Liver (tissue), 9 donors: ENCODE data around the gene LRRTM3. TPM values are rescaled to one million over a fixed set of nuclear protein-coding genes. Genes with fewer than 3 reads are reported as not detected.

Source experiments
- DNase-seq: peaks from one replicate; pipeline ENCODE4 v3.0.0-alpha.2; 2017; ENCODE audit warnings: low spot score
- H3K27ac ChIP-seq, 2 donors: one replicate each; pipeline ENCODE4 v1.7.0; 2013; ENCODE audit warnings: inconsistent platforms in 2 of 2, low read length in 2 of 2, control low read depth in 1 of 2, low read depth in 1 of 2, mild to moderate bottlenecking in 1 of 2
- H3K27me3 ChIP-seq, 4 donors: one replicate each; pipeline versions ENCODE4 v1.6.1 to v1.7.0; 2013; ENCODE audit warnings: low read length in 3 of 4, inconsistent platforms in 1 of 4, mild to moderate bottlenecking in 1 of 4, moderate library complexity in 1 of 4; ENCODE audit not compliant: control insufficient read depth in 4 of 4, insufficient read depth in 4 of 4
- H3K36me3 ChIP-seq, 4 donors: one replicate each; pipeline versions ENCODE4 v1.6.1 to v1.7.0; 2013; ENCODE audit warnings: low read length in 3 of 4, mild to moderate bottlenecking in 3 of 4, low read depth in 1 of 4, moderate library complexity in 1 of 4; ENCODE audit not compliant: control insufficient read depth in 4 of 4, insufficient read depth in 3 of 4
- H3K4me1 ChIP-seq, 4 donors: one replicate each; pipeline versions ENCODE4 v1.6.1 to v1.7.0; 2013; ENCODE audit warnings: low read length in 3 of 4, mild to moderate bottlenecking in 3 of 4, moderate library complexity in 1 of 4; ENCODE audit not compliant: control insufficient read depth in 4 of 4, insufficient read depth in 4 of 4
- H3K4me3 ChIP-seq, 3 donors: one replicate each; pipeline versions ENCODE4 v1.6.1 to v1.7.0; 2013; ENCODE audit warnings: low read length in 3 of 3, control low read depth in 1 of 3, low read depth in 1 of 3, mild to moderate bottlenecking in 1 of 3
- H3K9ac ChIP-seq, 2 donors: one replicate each; pipeline ENCODE4 v1.7.0; 2013; ENCODE audit warnings: low read length in 2 of 2, mild to moderate bottlenecking in 2 of 2, moderate library complexity in 2 of 2, control low read depth in 1 of 2, low read depth in 1 of 2
- H3K9me3 ChIP-seq, 4 donors: one replicate each; pipeline versions ENCODE4 v1.6.1 to v1.7.0; 2013; ENCODE audit warnings: low read length in 3 of 4; ENCODE audit not compliant: control insufficient read depth in 4 of 4
- EGR1 ChIP-seq, 2 donors: IDR thresholded peaks; 2 replicates each; pipeline ENCODE4 v1.6.1; 2016 to 2018; ENCODE audit warnings: antibody characterized with exemption in 2 of 2, low read depth in 2 of 2
- FOXA1 ChIP-seq: IDR thresholded peaks from 2 replicates; pipeline ENCODE4 v1.6.1; 2016; ENCODE audit warnings: antibody characterized with exemption
- FOXA2 ChIP-seq: IDR thresholded peaks from 2 replicates; pipeline ENCODE4 v1.6.1; 2016; ENCODE audit warnings: antibody characterized with exemption
- GABPA ChIP-seq, 2 donors: IDR thresholded peaks in 1 of 2; conservative IDR thresholded peaks in 1 of 2; 2 replicates each; pipeline ENCODE4 v1.6.1; 2016; ENCODE audit warnings: antibody characterized with exemption in 2 of 2, mild to moderate bottlenecking in 1 of 2, moderate library complexity in 1 of 2
- HNF4A ChIP-seq, 2 donors: conservative IDR thresholded peaks; 2 replicates each; pipeline ENCODE4 v1.6.1; 2016; ENCODE audit warnings: antibody characterized with exemption in 2 of 2, mild to moderate bottlenecking in 2 of 2
- HNF4G ChIP-seq: IDR thresholded peaks from 2 replicates; pipeline ENCODE4 v1.6.1; 2016; ENCODE audit warnings: antibody characterized with exemption
- JUND ChIP-seq, 2 donors: IDR thresholded peaks; 2 replicates each; pipeline ENCODE4 v1.6.1; 2016; ENCODE audit warnings: antibody characterized with exemption in 2 of 2
- NR2F2 ChIP-seq: IDR thresholded peaks from 2 replicates; pipeline ENCODE4 v1.6.1; 2016; ENCODE audit warnings: antibody characterized with exemption
- RAD21 ChIP-seq, 2 donors: IDR thresholded peaks; 2 replicates each; pipeline ENCODE4 v1.6.1; 2016; ENCODE audit warnings: antibody characterized with exemption in 2 of 2, mild to moderate bottlenecking in 2 of 2
- RXRA ChIP-seq, 2 donors: IDR thresholded peaks; 2 replicates each; pipeline ENCODE4 v1.6.1; 2017 to 2018; ENCODE audit warnings: antibody characterized with exemption in 2 of 2, mild to moderate bottlenecking in 1 of 2
- TAF1 ChIP-seq: conservative IDR thresholded peaks from 2 replicates; pipeline ENCODE4 v1.6.1; 2016; ENCODE audit warnings: antibody characterized with exemption, mild to moderate bottlenecking
- YY1 ChIP-seq: IDR thresholded peaks from 2 replicates; pipeline ENCODE4 v1.6.1; 2016; ENCODE audit warnings: antibody characterized with exemption, mild to moderate bottlenecking
- WGBS: extraction: QIAGEN DNeasy Blood & Tissue Kit; methylation state at CpG from one replicate; pipeline ENCODE4 v1.1.7; 2013; 5-methylcytosine and 5-hydroxymethylcytosine counted together
- polyA plus RNA-seq, 2 donors: library from polyadenylated mRNA; stranded (reverse) in 1 of 2; unstranded in 1 of 2; fragments of 200-250 nt in 1 of 2; fragments of >200 nt in 1 of 2; fragmentation: Nextera tagmentation in 1 of 2; extraction: Ambion mirVana in 1 of 2; gene quantifications; one replicate each; pipeline versions ENCODE4 v1.2.1 to v1.2.3, GENCODE V29; 2013 to 2015
- total RNA-seq, 2 donors: library from RNA; depleted of rRNA; stranded (reverse); fragments of >200 nt; gene quantifications; one replicate each; pipeline ENCODE4 v1.2.3, GENCODE V29; 2014
- TF ChIP-seq, protein P1 (sequence below): IDR thresholded peaks from 2 replicates; pipeline ENCODE4 v1.6.1; 2016; ENCODE audit warnings: antibody characterized with exemption
- TF ChIP-seq, protein P2 (sequence below): IDR thresholded peaks from 2 replicates; pipeline ENCODE4 v1.6.1; 2016; ENCODE audit warnings: antibody characterized with exemption
- TF ChIP-seq, protein P3 (sequence below): fragments of 150-350 bp; IDR thresholded peaks from 2 replicates; pipeline ENCODE4 v1.5.1; 2017; ENCODE audit warnings: improper control_type of control experiment, low read depth, low read length; ENCODE audit not compliant: missing input control
- TF ChIP-seq, protein P4 (sequence below): IDR thresholded peaks from 2 replicates; pipeline ENCODE4 v1.6.1; 2016; ENCODE audit warnings: antibody characterized with exemption
- TF ChIP-seq, protein P5 (sequence below): IDR thresholded peaks from 2 replicates; pipeline ENCODE4 v1.6.1; 2016; ENCODE audit warnings: antibody characterized with exemption, mild to moderate bottlenecking
- donor health status: healthy.
- donor health status: healthy.
- donor health status: healthy.
- donor health status: healthy.
- donor health status: healthy.

Gene LRRTM3
- total and polyA plus RNA-seq, 4 donors = 0.67 TPM; not detected in 3

DNA sequence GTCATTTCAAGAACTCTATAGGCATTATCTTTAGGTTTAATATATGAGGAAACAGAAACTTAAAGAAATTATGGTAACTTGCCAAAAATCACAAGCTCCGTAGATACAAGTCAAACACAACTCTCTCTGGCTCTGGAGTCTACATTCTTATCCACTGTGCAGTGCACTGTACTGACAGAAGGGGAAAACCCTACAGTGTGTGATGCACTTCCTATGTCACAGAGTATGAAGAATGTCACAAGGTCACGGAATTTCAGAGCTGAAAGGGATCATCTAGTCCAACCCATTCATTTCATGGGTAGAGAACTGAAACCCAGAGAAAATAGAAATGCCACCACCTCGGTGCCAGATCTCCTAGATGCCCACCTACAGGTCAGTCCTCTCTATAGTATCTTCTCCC, 86.1 kb downstream of the LRRTM3 start:
- Histone ChIP-seq H3K9me3 (no peaks in the 10 kb centered on the region), H3K36me3 (no peaks in the 10 kb centered on the region), H3K9ac (no peak overlapping the region), H3K27ac (no peak overlapping the region), H3K4me3 (no peak overlapping the region), H3K27me3 (no peaks in the 10 kb centered on the region), H3K4me1 (no peaks in the 10 kb centered on the region)
- no peak for TF ChIP-seq JUND (IDR thresholded peaks at IDR 0.05)
- TF ChIP-seq, protein P1, sequence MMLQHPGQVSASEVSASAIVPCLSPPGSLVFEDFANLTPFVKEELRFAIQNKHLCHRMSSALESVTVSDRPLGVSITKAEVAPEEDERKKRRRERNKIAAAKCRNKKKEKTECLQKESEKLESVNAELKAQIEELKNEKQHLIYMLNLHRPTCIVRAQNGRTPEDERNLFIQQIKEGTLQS = no peak
- TF ChIP-seq, protein P2, sequence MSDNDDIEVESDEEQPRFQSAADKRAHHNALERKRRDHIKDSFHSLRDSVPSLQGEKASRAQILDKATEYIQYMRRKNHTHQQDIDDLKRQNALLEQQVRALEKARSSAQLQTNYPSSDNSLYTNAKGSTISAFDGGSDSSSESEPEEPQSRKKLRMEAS = no peak
- no peak for TF ChIP-seq FOXA2
- TF ChIP-seq RAD21 (IDR thresholded peaks at IDR 0.05) = no peak
- TF ChIP-seq TAF1 = no peak
- no peak for TF ChIP-seq GABPA (IDR thresholded peaks at IDR 0.05 in 1 of 2, conservative IDR thresholded peaks at IDR 0.05 in 1 of 2)
- TF ChIP-seq, protein P3, sequence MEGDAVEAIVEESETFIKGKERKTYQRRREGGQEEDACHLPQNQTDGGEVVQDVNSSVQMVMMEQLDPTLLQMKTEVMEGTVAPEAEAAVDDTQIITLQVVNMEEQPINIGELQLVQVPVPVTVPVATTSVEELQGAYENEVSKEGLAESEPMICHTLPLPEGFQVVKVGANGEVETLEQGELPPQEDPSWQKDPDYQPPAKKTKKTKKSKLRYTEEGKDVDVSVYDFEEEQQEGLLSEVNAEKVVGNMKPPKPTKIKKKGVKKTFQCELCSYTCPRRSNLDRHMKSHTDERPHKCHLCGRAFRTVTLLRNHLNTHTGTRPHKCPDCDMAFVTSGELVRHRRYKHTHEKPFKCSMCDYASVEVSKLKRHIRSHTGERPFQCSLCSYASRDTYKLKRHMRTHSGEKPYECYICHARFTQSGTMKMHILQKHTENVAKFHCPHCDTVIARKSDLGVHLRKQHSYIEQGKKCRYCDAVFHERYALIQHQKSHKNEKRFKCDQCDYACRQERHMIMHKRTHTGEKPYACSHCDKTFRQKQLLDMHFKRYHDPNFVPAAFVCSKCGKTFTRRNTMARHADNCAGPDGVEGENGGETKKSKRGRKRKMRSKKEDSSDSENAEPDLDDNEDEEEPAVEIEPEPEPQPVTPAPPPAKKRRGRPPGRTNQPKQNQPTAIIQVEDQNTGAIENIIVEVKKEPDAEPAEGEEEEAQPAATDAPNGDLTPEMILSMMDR = no peak
- no peak for TF ChIP-seq YY1
- TF ChIP-seq RXRA (IDR thresholded peaks at IDR 0.05) = no peak
- no peak for TF ChIP-seq EGR1 (IDR thresholded peaks at IDR 0.05; ENCODE audit: low read depth in 2 of 2)
- TF ChIP-seq HNF4G = no peak
- TF ChIP-seq, protein P4, sequence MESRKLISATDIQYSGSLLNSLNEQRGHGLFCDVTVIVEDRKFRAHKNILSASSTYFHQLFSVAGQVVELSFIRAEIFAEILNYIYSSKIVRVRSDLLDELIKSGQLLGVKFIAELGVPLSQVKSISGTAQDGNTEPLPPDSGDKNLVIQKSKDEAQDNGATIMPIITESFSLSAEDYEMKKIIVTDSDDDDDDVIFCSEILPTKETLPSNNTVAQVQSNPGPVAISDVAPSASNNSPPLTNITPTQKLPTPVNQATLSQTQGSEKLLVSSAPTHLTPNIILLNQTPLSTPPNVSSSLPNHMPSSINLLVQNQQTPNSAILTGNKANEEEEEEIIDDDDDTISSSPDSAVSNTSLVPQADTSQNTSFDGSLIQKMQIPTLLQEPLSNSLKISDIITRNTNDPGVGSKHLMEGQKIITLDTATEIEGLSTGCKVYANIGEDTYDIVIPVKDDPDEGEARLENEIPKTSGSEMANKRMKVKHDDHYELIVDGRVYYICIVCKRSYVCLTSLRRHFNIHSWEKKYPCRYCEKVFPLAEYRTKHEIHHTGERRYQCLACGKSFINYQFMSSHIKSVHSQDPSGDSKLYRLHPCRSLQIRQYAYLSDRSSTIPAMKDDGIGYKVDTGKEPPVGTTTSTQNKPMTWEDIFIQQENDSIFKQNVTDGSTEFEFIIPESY = no peak
- TF ChIP-seq NR2F2 = no peak
- no peak for DNase-seq
- 89% methylated on average over 3 of the region's 3 CpGs for WGBS

DNA sequence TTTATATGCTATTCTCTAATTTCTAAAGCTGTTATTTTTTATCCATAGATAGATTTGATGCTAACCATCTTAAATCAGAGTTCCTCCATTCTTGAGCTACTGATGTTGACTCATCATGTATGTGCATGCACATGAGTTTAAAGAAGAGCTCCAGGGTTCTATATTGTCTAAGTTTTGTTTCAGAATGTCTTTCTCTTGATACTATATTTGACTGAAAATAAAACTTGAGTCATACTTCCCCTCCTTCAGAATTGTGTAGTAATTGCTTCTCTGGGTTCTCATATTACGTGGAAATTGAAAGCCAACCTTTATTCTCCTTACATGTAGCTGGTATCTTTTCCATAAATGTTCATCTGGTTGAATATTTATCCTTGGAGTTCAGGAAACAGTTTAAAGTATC, 89.4 kb downstream of the LRRTM3 start:
- WGBS = 85% methylated on average over 1 of the region's 1 CpG

More for the DNA sequence above, 89.4 kb downstream of the LRRTM3 start:
- TF ChIP-seq, protein P3 = no peak
- TF ChIP-seq JUND (IDR thresholded peaks at IDR 0.05) = no peak
- no peak for TF ChIP-seq FOXA2
- TF ChIP-seq, protein P5, sequence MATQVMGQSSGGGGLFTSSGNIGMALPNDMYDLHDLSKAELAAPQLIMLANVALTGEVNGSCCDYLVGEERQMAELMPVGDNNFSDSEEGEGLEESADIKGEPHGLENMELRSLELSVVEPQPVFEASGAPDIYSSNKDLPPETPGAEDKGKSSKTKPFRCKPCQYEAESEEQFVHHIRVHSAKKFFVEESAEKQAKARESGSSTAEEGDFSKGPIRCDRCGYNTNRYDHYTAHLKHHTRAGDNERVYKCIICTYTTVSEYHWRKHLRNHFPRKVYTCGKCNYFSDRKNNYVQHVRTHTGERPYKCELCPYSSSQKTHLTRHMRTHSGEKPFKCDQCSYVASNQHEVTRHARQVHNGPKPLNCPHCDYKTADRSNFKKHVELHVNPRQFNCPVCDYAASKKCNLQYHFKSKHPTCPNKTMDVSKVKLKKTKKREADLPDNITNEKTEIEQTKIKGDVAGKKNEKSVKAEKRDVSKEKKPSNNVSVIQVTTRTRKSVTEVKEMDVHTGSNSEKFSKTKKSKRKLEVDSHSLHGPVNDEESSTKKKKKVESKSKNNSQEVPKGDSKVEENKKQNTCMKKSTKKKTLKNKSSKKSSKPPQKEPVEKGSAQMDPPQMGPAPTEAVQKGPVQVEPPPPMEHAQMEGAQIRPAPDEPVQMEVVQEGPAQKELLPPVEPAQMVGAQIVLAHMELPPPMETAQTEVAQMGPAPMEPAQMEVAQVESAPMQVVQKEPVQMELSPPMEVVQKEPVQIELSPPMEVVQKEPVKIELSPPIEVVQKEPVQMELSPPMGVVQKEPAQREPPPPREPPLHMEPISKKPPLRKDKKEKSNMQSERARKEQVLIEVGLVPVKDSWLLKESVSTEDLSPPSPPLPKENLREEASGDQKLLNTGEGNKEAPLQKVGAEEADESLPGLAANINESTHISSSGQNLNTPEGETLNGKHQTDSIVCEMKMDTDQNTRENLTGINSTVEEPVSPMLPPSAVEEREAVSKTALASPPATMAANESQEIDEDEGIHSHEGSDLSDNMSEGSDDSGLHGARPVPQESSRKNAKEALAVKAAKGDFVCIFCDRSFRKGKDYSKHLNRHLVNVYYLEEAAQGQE = no peak
- TF ChIP-seq, protein P2 = no peak
- TF ChIP-seq HNF4A (conservative IDR thresholded peaks at IDR 0.05) = no peak
- TF ChIP-seq GABPA (IDR thresholded peaks at IDR 0.05 in 1 of 2, conservative IDR thresholded peaks at IDR 0.05 in 1 of 2) = no peak
- no peak for TF ChIP-seq FOXA1
- H3K9me3 ChIP-seq = no peaks in the 10 kb centered on the region
- no peak overlapping the region for H3K27ac ChIP-seq
- no peak for DNase-seq
- H3K4me3 ChIP-seq = no peak overlapping the region
- H3K4me1 ChIP-seq = no peaks in the 10 kb centered on the region
- H3K36me3 ChIP-seq = no peaks in the 10 kb centered on the region
- no peak overlapping the region for H3K9ac ChIP-seq
- no peaks in the 10 kb centered on the region for H3K27me3 ChIP-seq
